Retinal pigment epithelial cell (primary cell): ENCODE results near the gene DENND6A.

Source experiments
- DNase-seq: peaks from one replicate; pipeline ENCODE4 v3.0.0-alpha.2; 2010; ENCODE audit warnings: low read depth
- H3K4me3 ChIP-seq: 2 replicates; pipeline ENCODE4 v1.5.1; 2011; ENCODE audit warnings: mild to moderate bottlenecking, low read length, control low read depth, moderate library complexity
- TF ChIP-seq, protein P1 (sequence below): conservative IDR thresholded peaks from 2 replicates; pipeline ENCODE4 v1.5.1; 2011; ENCODE audit warnings: low read depth, low read length, control low read depth, inconsistent platforms

DENND6A gene, protein sequence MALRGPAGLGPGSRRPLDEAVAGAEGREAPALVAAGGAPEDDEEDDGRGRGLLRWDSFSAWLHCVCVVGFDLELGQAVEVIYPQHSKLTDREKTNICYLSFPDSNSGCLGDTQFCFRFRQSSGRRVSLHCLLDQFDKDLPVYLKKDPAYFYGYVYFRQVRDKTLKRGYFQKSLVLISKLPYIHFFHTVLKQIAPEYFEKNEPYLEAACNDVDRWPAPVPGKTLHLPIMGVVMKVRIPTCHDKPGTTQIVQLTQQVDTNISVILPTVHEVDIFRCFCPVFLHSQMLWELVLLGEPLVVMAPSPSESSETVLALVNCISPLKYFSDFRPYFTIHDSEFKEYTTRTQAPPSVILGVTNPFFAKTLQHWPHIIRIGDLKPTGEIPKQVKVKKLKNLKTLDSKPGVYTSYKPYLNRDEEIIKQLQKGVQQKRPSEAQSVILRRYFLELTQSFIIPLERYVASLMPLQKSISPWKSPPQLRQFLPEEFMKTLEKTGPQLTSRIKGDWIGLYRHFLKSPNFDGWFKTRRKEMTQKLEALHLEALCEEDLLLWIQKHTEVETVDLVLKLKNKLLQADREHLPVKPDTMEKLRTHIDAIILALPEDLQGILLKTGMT

DNA sequence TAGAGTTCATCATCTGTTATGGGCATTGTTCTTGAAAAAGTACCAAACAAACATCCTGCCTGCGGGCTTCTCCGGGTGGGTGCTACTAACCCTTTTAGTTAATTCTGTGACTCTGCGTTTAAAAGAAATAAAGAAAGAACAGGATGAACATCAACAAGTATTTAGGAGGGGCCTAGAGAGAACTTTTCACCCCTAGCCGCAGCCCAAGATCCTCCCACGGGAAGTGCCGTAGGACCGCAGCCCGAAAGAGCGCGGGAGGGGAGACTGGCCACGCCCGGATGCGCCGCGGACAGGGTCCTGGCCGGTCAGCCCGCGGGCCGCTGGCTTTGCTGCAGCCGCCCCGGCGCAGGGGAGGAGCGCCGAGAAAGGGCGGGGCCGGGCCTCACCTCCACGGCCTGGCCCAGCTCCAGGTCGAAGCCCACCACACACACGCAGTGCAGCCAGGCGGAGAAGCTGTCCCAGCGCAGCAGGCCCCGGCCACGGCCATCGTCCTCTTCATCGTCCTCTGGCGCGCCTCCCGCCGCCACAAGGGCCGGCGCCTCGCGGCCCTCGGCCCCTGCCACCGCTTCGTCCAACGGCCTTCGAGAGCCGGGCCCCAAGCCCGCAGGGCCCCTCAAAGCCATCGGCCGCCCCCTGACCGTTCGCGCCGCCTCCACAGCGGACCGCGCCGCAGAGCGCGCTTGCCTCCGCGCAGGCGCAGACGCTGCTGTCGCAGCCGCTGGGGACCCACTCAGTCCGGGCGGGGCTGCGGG is at the start of gene DENND6A:
Gene DENND6A (minus strand): TSS at position 682 of the 752 bp plus-strand sequence. CDS start 59 bp downstream, at position 623.
- peak; percentile 40 for DNase-seq
- TF ChIP-seq, protein P1, sequence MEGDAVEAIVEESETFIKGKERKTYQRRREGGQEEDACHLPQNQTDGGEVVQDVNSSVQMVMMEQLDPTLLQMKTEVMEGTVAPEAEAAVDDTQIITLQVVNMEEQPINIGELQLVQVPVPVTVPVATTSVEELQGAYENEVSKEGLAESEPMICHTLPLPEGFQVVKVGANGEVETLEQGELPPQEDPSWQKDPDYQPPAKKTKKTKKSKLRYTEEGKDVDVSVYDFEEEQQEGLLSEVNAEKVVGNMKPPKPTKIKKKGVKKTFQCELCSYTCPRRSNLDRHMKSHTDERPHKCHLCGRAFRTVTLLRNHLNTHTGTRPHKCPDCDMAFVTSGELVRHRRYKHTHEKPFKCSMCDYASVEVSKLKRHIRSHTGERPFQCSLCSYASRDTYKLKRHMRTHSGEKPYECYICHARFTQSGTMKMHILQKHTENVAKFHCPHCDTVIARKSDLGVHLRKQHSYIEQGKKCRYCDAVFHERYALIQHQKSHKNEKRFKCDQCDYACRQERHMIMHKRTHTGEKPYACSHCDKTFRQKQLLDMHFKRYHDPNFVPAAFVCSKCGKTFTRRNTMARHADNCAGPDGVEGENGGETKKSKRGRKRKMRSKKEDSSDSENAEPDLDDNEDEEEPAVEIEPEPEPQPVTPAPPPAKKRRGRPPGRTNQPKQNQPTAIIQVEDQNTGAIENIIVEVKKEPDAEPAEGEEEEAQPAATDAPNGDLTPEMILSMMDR, result no peak
- H3K4me3 ChIP-seq, result peak within 1 kb of the TSS; percentile 66

GRCh38 chr3:57740027-57740426 is 47.1 kb upstream of the DENND6A start:
- no peak for DNase-seq
- H3K4me3 ChIP-seq, result no peak overlapping the region
- TF ChIP-seq, protein P1, result no peak

DNA sequence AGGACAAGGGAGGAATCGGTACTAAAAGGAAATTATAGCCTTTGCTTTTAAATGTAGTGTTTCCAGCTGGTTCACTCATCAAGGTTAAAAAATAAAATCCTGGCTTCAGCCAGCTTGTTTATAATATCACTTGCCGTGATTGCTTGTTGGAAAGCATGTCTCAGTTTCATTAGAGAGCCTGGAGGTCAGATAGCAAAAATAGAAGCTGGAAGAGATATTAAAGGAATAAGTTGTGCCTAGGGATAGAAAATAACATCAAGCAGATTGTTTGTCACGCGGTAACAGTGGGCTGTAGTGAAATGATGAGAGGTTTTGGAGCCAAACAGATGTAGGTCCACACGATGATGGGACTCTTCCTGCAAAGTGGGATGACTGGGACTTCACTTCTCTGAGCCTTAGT is 45.5 kb upstream of the DENND6A start:
- no peak overlapping the region for H3K4me3 ChIP-seq
- no peak for DNase-seq
- TF ChIP-seq, protein P1, result no peak

DNA sequence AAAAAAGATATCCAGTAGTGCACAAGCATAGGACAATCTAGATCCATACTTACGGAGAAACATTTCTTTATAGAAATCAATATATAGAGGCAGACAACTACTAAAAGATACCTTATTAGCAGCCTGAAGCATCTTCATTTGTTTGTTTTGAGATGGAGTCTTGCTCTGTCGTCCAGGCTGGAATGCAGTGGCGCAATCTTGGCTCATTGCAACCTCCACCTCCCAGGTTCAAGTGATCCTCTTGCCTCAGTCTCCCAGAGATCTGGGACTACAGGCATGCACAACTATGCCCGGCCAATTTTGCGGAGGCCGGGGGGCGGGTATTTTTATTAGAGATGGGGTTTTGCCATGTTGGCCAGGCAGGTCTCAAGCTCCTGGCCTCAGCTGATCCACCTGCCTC is 45.0 kb upstream of the DENND6A start:
- TF ChIP-seq, protein P1, result no peak
- H3K4me3 ChIP-seq, result no peak overlapping the region

DNA sequence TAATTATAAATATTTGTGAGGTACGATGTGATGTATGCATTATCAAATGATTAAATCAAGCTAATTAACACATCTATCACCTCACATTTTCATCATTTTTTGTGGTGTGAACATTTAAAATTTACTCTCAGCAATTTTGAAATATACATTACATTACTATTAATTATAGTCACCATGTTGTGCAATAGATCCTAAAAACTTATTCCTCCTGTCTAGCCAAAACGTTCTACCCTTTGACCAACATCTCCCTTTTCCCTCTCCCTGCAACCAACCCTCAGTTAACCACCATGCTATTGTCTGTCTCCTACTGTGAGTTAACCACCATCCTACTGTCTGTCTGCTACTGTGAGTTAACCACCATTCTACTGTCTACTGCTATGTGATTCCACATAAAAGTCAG is 42.5 kb upstream of the DENND6A start:
- H3K4me3 ChIP-seq, result no peak overlapping the region
- TF ChIP-seq, protein P1, result no peak
- no peak for DNase-seq

More for the DNA sequence above, 45.0 kb upstream of the DENND6A start:
- DNase-seq, result no peak

GRCh38 chr3:57733790-57734189 is 40.9 kb upstream of the DENND6A start:
- H3K4me3 ChIP-seq, result no peak overlapping the region
- no peak for DNase-seq
- TF ChIP-seq, protein P1, result no peak
